ENCODE data around the gene NLRX1.
"Not testable (repeated sequence)": the region's sequence is repeated elsewhere in the genome, so short reads cannot be mapped to it uniquely, and the experiment has no call there.

The NLRX1 gene

GRCh38 chr11:119185981-119186634 is 17.6 kb downstream of the NLRX1 start:
- no peak for DNase-seq

- DNase-seq, result no peak
Observed at GRCh38 chr11:119187123-119187892, 18.8 kb downstream of the NLRX1 start.

DNA sequence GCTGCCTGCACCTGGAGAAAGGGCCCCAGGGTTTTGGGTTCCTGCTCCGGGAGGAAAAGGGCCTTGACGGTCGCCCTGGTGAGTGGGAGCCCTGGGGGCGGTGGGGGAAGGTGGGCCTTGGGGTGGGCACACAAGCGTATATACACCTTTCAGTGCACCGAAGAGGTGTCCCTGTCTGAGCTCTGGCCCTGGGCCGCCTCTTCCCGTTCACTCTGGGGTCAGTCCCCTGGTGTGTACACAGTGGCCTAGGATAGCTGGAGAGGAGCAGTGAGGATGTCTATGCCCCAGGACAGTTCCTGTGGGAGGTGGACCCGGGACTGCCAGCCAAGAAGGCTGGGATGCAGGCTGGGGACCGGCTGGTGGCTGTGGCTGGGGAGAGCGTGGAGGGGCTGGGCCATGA is 19.5 kb downstream of the NLRX1 start:
- no peak for DNase-seq

- DNase-seq, result no peak
Observed at GRCh38 chr11:119188887-119189286, 20.4 kb downstream of the NLRX1 start.

GRCh38 chr11:119189393-119189792 is 20.9 kb downstream of the NLRX1 start:
- no peak for DNase-seq

- DNase-seq, result no peak
Observed at GRCh38 chr11:119190531-119190930, 22.0 kb downstream of the NLRX1 start.

- DNase-seq, result not testable (repeated sequence)
Observed at GRCh38 chr11:119191265-119191664, 22.7 kb downstream of the NLRX1 start.

GRCh38 chr11:119192111-119192510 is 23.6 kb downstream of the NLRX1 start:
- DNase-seq, result no peak

DNA sequence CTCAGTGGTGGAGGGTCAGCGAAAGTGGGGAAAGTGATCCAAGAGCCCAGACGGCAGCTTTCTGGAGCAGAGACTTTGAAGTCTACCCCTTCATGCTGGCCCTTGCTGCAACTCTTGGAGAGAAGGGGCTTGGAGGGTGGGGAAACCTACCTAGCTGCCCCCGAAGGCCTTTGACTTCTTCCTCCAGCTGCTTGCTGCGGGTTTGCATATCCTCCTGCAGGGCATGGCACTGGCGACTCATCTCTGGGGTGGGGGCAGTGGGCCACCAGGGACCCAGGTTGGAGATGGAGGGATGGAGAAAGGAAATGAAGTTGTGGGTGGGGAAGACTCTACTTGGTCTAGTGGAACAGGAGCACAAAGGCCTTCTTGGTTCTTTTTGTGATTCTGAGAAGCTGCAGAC is 24.5 kb downstream of the NLRX1 start:
- DNase-seq, result no peak

DNA sequence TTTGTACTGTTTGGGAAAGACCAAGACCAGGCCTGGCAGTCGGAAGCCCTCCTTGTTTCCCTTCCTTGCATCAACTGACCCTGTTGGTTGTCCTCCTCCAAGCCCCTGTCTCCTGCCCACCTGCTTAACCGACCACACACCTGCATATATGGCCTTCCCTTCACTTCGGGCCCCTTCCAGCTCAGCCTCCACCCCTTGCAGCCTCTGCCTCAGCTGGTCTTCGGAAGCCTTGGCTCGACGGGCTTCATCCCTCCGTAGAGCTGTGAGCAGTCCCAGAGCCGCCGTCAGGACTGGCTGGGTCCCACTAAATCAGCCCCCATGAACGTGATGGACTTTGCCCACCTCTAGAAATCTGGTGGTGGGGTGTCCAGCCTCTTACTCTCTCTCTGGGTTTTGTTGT is 25.1 kb downstream of the NLRX1 start:
- DNase-seq, result no peak

- no peak for DNase-seq
Observed at GRCh38 chr11:119194811-119195440, 26.4 kb downstream of the NLRX1 start.

GRCh38 chr11:119195680-119196079 is 27.2 kb downstream of the NLRX1 start:
- peak; percentile 14 for DNase-seq

- DNase-seq, result peak; percentile 38
Observed at GRCh38 chr11:119196833-119197483, 28.4 kb downstream of the NLRX1 start.

DNA sequence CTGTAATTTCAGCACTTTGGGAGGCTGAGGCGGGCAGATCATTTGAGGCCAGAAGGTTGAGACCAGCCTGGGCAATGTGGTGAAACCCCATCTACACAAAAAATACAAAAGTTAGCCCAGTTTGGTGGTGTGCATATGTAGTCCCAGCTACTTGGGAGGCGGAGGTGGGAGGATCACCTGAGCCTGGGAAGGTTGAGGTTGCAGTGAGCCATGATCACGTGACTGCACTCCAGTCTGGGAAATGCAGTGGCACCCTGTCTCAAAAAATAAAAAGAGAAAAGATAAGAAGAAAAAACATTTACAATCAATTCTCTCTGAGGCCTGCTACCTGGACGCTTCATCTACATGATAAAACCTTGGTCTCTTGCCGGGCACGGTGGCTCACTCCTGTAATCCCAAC is 30.4 kb downstream of the NLRX1 start:
- DNase-seq, result no peak

- DNase-seq, result not testable (repeated sequence)
Observed at GRCh38 chr11:119201236-119201635, 32.7 kb downstream of the NLRX1 start.

GRCh38 chr11:119202554-119202953 is 34.0 kb downstream of the NLRX1 start:
- no peak for DNase-seq

GRCh38 chr11:119204066-119204465 is 35.5 kb downstream of the NLRX1 start:
- DNase-seq, result no peak

DNA sequence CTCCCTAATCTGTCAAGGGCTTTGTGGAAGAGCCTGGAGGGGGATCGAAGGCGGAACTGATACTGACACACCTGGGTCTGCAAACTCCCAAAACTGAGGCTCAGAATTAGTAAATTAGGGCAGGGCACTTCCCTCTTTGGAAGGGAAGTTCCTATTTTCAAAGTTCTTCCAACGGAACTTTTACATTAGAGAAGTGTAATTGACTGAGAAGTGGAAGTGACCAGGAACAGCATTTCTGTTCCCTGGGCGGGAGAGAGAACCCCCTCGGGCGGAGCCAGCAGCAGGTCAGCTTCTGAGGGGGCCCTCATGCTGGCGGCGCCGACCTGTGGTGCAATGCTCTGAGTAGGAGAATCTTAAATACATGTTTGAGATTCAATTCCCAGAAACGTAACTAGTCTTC is 36.6 kb downstream of the NLRX1 start:
- DNase-seq, result no peak

DNA sequence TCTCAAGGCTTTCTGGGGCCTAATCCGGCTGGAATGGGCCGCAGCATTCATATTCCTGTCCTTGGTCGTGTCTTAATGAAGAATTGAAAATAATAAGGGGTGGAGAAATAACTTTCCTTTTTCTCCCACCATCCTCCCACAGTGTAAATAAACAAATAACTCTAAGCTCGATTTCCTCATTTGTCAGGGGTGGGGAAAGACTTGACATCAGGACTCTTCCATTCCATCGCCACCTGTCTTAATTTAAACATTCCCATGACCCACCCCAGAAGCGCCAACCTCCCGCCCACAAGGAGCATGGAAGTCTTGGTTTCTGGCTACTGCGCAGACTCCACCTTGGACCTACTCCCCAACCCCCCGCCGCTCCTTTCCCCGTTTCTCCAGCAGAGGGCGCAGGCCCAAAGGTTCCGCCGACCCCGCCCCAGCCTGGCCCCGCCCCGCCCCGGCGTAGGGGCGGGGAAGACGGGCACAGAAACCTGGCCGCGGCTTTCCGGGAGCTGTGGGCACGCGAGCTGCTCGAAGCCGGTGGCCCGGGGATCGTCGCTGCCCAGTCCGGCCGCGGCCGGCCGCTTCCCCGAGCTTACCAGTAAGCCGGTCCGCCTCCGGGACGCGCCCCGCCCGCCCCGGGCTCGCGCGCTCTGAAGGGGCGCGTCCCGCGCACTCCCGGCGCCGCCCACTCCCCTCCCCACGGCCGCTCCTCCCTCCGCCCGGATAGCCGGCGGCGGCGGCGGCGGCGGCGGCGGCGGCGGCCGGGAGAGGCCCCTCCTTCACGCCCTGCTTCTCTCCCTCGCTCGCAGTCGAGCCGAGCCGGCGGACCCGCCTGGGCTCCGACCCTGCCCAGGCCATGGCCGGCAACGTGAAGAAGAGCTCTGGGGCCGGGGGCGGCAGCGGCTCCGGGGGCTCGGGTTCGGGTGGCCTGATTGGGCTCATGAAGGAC is 37.3 kb downstream of the NLRX1 start, which contains the start of gene CBL:
CBL (plus strand) TSS at position 766 of the 937 bp plus-strand sequence; CDS start at position 845, 79 bp downstream.
- peak; percentile 74 for DNase-seq

- no peak for DNase-seq
Observed at GRCh38 chr11:119206511-119207414, 38.2 kb downstream of the NLRX1 start.

DNA sequence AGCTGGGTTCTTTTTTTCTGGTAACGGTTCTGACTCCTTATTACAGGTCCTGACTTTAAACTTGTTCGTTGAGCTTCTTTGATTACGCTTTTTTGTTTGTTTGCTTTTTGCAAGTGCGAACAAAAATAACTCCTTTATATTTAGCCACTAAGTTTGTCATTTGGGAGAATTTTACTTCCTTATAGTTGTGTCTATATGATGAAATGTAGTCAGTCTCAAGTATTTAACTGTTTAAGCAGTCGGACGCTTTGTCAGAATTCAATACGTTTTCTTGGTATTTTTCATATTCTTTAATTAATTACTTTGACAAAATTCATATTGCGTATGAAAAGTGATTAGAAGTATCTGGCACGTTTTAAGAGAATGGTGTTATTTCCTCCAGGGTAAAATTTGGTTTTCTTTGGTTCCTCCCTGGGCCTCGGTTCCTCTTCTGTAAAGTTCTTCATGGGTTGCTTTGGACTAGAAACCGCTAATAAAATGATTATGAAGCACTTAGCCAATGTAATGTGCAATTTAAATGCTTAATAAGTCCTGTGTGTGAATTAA is 39.0 kb downstream of the NLRX1 start:
- no peak for DNase-seq

Data from NCI-H446 treated with DMSO at 0.1 percent for 48 hours (cell line).